Measurements from ENCODE around the gene LCTL.
"Not testable (repeated sequence)": the region's sequence is repeated elsewhere in the genome, so short reads cannot be mapped to it uniquely, and the experiment has no call there.

Gene LCTL

DNA sequence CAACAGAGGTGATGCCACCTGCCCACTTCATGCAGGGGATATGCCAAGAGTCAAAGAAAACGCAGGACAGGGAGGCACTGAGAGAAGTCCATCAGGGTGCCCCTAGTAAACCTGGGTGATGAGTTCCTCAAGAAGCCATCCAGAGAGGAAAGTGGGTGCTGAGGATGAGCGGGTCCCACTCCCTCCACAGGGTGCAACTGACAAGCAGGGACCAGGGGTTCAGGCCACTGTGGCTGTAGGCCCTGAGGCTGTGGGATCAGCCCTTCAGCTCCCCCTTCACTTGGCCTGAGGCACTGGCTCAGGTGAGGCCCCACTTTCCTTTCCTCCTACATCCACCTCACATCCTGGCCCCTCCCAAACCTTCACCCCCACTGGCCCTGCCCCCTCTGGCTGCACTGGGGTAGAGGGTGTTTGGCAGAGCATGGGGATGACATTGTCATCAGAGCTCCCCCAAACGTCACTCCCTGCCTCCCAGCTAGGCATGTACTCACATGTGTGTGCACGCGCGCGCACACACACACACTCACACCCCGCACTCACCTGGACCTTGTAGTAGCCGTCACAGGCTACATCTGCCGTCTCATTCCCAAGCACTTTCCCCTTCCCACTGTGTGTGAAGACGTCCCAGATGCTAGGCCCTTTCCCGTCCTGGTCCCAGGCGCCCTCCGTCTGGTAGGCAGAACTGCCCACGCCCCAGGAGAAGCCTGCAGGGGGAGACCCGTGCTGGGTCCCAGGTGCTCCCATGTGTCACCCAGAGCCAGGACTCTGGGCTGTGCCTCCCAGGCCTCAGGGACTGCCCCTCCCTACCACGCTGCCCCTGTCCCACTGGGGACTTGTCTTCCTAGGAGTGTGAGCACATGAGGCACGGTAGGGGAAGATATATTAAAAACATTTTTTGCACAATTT, 1.4 kb downstream of the LCTL start:
- no peak for DNase-seq (ENCODE audit: low read depth in 2 of 2)

DNA sequence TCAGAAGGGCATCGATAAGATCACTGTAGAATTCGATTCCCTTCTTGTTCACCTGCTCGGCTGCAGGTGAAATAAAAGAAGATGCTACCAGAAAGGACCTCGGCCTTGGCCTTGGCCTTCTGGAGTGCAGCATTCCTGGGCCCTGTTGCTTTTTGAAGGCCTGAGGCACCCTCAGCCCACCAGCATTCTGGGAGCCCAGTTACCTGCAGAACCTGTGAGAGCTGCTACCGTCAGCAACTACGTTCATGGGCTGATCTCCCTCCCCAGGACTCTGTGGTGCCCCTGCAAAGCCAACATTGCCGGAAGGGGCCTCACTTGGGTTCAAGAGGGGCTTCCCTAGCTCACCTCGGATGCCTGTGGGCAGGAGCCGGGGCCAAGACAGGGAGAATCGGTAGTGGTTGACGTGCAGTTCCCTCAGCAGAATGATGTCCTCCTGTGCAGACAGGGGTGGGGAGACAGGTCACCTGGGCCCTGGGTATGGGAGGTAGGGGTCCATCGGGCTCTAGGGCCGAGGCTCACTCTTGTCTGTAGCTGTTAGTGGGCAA, 2.2 kb downstream of the LCTL start:
- DNase-seq (ENCODE audit: low read depth in 2 of 2), result no peak

DNA sequence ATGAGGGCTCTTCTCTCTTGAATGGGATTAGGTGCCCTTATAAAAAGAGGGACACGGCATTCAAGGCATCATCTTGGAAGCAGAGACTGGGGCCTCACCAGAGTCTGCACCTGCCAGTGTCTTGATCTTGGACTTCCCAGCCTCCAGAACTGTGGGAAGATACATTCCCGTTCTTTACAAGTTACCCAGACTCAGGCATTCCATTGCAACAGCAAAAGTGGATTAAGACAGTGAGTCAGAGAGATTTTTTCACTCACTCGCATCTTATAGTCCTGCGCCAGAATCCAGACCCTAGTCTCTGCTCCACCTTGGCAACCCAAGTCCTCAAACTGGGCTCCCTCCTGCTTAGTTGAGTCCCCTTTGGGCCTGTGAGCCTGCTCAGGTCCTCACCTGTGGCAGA, 2.7 kb downstream of the LCTL start:
- no peak for DNase-seq (ENCODE audit: low read depth in 2 of 2)

DNA sequence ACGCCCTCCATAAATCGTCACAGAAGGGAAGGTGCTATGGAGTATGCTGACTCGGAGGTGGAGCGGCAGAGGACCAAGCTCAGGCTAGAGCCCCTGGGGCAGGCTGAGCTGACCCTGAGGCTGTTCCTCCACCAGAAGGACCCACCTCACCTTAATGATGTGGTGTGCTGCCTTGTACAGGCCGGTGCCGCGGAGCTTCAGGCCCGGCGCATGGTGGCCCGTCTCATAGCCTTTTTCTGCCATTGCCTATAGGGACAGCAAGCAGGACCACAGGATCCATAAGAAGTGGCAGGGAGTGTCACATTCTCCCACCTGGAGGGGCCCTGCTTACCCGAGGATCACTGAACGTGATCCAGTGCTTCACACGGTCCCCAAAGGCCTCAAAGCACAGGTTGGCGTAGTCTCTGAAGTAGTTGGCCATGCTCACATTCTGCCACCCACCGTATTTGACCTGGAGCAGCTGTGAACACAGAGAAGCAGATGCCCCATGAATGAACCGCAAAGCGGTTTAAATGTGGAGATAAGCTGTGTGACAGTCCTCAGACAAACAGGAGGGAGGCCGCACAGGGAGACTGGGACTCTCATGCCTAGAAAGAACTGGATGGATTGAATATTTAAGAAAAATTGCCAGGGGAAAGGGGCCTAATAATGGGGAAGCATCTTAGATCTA, 4.8 kb downstream of the LCTL start:
- no peak for DNase-seq (ENCODE audit: low read depth in 2 of 2)

DNA sequence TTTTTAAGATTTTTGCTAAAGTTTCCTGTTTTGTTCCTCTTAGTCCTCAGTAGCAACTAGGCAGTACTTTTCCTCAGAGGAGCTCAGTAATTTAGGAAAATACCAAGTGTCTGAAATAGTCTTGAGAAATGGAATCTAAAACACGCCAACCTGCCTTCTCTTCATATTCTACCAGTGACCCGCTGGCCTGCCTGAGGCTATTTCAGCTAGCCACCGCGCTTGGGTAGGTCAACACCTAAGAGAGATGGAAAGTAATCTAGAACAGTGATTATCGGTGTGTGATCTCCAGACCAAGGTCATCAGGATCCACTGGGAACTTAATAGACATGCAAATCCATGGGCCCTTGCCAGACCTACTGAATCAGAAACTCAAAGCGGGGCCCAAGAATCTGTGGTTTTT, 7.5 kb downstream of the LCTL start:
- DNase-seq (ENCODE audit: low read depth in 2 of 2), result no peak

DNA sequence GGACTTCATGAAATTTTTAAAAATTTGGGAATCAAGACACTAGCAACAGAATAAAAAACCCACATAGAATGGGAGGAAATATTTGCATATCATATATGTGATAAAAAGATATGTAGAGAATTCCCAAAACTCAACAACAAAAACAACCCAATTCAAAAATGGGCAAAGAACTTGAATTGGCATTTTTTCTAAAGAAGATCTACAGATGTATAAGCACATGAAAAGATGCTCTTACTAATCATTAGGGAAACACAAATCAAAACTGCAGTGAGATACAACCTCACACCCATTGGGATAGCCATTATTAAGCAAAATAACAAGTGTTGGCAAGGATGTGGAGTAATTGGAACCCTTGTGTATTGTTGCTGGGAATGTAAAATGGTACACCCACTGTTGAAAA, 10.1 kb downstream of the LCTL start:
- DNase-seq (ENCODE audit: low read depth in 2 of 2), result no peak

DNA sequence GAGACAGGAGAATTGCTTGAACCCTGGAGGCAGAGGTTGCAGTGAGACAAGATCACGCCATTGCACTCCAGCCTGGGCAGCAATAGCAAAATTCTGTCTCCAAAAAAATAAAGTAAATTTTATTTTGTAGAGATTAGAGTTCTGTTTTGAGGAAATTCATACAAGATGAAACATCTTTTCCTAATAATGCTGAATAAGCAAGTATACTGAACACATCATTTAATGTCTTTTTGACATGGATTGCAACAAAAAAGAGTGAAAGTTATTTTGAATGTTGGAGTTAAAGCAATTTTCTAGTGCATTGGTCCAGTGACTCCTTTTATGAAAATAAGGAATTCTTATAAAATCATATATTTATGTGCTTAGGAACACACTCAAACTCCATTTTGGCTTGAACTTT, 20.5 kb downstream of the LCTL start:
- DNase-seq (ENCODE audit: low read depth in 2 of 2), result no peak

DNA sequence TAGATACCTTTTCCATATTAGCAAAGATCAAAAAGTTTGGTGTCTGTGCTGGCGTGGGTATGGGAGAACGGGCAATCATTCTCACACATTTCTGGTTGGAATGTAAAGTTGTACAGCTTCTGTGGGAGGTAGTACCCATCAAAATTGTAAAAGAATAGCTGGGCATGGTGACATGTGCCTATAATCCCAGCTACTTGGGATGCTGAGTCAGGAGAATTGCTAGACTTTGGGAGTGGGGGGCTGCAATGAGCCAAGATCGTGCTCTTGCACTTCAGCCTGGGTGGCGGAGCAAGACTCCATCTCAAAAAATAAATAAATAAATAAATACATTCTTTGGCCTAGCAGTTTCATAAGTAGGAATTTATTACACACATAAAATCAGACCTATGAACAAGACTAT, 22.9 kb downstream of the LCTL start:
- DNase-seq (ENCODE audit: low read depth in 2 of 2), result no peak

DNA sequence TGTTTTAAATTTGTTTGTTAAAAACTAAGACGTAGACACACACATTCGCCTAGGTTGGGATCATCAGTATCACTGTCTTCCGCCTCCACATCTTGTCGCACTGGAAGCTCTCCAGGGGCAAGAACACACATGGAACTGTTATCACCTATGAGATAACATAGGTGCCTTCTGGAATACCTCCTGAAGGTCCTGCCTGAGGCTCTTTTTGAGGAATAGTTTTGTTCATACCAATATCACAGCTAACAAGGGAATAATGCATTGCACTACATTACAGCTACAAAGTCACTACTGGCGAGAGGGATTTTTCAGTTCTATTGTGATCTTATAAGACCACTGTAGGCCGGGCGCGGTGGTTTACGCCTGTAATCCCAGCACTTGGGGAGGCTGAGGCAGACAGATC, 30.7 kb downstream of the LCTL start:
- no peak for DNase-seq (ENCODE audit: low read depth in 2 of 2)

DNA sequence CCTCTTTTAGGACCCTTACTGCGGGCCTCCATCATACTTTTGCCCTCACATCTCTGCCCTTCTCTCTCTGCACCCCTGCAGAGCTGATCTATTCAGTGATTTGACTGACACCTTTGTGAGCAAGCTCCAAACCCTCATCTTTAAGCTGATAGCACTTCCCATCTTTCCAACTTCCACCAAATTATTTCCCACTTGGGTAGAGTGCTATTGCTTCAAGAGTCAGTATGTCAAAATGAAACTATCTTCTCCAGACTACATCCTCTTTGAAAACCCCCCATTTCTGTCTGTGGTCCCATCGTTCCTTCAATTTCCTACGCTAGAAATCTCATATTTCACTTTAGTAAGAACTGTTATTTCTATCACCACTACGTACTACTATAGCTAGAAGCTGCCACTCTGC, 41.0 kb downstream of the LCTL start:
- DNase-seq (ENCODE audit: low read depth in 2 of 2), result no peak

DNA sequence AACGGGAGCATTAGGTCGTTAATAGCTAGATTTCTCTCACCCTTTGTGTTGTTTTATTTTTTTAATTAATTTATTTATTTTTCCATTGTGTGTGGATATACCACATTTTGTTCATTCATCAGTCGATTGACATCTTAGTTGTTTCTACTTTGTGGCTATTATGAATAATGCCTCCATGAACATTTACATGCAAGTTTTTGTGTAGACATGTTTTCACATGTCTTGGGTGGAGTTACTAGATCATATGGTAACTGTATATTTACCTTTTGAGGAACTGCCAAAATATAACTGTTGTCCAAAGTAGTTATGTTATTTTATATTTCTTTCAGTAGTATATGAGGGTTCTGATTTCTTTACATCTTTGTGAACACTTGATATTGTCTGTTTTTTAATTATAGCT, 41.9 kb downstream of the LCTL start:
- no peak for DNase-seq (ENCODE audit: low read depth in 2 of 2)

DNA sequence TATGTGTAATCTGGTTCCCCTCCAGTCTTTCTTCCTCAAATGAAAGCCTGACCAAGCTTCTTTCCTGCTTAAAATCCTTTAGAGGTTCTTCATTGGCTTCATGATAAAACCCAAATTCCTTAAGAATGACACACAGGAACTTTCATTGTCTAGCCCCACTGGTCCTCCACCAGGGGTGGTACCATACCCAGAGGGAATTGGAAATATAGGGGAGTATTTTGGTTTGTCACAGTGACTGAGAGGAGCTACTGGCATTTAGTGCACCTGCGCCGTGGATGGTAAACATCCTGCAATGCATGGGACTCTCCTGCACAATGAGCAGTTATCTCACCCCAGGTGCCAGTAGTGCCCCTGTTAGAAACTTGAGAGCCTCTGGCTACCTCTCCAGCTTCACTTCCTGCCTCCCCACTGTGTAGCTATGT, 49.9 kb downstream of the LCTL start:
- DNase-seq (ENCODE audit: low read depth in 2 of 2), result no peak

DNA sequence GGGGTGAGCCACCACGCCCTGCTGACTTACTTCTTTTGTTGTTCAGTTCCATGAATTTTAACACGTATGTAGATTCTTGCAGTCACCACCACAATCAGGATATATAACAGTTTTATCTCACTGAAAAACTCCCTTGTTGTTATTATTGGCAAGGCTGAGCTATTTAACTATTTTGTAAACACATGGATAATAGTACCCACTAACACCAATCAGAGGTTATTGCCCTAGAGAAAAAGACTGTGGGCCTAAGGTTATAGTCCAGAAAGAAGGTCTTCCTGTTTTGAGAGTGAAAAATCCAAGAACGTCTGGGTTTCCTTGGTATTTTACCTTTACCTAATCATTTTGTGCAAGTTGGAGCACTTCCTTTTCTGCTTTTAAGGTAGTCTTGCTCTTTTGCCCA, 51.2 kb downstream of the LCTL start:
- no peak for DNase-seq (ENCODE audit: low read depth in 2 of 2)

DNA sequence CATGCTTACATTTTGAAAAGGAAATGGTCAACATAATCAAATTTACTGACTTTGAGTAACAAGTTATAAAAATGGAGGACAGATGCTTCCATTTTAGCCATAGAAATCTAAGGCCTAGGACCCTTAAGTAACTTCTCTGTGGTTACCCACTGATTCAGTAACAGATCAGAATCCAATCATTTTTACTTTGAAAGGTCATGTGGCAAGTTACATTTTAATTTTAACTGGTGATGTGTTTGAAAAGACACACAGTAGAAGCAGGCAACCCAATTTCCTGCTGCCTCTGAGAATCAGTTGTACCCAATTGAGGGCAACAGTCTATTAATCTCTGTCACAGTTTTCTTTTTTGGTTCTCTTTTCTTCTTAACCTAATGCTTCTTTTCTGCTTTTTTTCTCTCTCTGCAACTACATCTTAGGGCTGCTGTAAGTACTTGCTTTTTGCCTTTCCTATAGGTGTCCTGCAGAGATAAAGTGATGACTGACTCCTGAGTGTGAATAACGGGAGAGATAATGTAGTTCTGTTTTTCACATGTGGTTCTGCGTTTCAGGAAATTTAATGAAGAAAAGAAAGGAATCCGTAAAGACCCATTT, 57.4 kb downstream of the LCTL start:
- DNase-seq (ENCODE audit: low read depth in 2 of 2), result no peak

DNA sequence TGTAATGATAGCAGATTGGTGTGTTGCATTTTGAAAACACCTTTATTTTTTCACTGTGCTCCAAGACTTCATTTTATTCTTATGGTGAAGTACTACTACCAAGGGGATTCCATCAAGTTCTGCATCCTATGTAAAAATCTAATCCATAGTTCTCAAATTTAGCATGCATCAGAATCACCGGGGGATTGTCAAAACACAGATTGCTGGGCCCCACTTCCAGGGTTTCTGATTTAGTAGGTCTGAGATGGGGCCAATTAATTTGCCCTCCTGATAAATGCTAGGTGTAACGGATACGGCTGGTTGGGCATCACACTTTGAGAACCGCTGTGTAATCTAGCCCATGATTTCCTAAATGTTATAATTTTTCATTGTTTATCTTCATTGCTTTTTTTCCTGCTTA, 60.0 kb downstream of the LCTL start:
- DNase-seq (ENCODE audit: low read depth in 2 of 2), result no peak

DNA sequence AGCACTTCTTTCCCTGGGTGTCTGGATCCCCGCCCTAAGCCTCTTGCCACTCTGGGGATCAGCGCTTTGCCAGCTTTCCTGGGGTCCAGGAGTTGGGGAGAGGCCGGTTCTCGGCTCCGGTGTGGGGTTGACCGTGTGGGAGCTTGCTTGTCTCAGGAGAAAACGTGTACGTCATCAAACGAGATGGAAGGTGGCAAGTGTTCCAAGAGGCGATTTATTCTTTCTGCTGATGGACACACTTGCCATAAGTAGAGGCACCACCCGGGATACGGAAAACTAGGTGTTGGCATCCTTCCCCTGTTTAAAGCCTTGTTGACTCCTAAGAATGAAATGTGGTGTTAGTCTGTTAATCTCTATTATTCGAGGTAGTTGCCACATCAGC, 60.4 kb downstream of the LCTL start:
- DNase-seq (ENCODE audit: low read depth in 2 of 2), result no peak

DNA sequence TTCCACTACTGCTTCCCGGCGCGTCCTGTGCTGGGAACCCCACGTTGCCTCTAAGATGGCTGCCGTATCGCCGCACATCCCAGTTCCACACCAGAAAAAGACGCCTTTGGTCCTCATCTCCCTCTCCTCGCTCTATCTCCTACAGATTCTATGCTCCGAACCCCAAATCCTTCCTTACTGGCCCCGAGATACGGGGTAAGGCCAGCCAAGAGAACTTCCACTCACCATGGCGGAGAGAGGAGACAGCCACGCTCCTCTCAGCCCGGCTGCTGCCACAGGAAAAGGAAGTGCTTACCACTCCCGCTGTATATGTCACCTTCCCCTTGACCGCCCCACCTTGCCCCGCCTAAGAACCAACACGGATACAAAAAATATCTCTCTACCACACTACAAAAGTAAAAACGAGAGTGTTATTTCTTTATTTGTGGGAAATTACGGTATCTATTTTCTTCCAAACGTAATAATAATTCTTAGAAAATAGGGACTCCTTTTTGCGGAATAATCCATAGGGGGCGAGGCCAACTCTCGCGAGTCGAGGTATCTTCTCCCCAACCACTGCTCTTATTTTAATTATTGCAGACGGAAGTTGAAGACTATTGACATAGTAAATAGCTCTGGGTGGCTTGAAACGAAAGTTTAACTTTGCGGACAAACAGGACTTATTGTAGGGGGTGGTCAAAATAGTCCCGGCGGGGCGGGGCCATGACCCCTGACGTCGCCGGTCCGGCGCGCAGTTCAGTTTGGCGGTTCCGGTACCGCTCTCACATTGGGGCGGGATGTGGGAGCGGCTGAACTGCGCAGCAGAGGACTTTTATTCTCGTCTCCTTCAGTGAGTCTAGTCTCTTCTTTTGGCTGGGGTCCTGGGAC, 61.0 kb downstream of the LCTL start, which contains the start of the genes RPL4 and ZWILCH:
TSS of gene RPL4 (minus strand) at position 293 of the 867 bp plus-strand sequence. CDS start at position 228, 65 bp downstream.
TSS of gene ZWILCH (plus strand) at position 764 of the 867 bp plus-strand sequence. CDS start at position 777, 13 bp downstream.
- DNase-seq (ENCODE audit: low read depth in 2 of 2), result peak; percentile 64 to 72

DNA sequence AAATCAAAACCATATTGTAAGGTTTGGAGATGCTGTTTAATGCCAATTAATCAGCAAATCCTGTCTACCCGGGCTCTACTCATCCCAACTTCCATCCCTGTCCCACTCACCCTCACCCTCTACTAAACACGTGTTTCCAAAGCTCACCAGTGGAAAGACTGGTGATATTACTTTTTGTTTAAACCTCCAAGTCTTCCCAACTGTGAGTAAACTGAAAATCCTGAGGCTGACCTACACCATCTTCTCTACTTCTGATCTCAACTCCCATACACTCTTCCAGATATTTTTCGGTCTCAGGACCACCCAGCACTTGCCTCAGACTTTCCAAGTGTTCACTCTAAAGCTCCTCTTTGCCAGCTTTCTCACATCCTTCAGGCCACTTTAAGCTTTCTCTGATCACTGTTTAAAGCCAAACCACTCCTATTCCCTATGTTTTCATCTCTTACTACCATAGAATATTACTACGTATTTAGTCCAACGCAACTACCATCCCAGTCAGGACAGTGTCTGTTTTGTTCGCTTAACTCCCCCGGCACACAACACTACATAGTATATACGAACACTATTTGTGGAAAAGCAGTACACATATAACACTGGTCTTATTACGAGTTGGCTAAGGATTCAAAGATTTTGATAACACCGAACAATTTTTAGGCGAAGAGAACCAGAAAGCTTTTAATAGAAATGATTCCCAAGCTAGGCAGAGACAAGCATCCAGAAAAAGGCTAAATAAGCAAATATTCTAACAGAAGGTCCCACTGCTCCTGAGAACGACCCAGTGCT, 61.8 kb downstream of the LCTL start:
- no peak for DNase-seq (ENCODE audit: low read depth in 2 of 2)

DNA sequence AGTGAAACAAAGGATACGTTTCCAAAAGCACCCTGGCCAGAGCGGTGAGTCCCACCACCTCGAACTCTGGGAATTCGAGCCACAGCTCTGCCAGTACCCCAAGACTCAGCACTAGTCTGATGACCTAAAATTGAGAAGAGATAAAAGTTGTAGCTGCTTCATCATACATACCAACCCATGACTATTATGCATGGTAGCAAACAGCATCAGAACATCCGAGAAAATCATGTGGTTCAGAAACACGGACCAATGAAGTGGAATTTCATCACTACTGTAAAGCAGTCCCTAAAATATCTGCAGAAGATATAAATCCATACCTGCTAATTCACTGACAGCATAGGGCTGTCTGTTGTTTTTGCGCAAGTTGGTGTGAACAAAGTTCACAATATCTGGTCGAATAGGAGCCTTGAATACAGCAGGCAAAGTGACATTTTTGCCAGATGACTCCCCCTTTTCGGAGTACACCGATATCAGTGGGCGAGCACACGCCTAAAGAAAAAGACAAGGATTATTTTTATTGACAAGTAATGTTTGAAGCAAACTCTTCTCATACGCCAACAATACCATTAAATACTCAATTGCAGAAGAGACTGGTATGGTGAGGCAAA, 62.7 kb downstream of the LCTL start:
- DNase-seq (ENCODE audit: low read depth in 2 of 2), result not testable (repeated sequence)

DNA sequence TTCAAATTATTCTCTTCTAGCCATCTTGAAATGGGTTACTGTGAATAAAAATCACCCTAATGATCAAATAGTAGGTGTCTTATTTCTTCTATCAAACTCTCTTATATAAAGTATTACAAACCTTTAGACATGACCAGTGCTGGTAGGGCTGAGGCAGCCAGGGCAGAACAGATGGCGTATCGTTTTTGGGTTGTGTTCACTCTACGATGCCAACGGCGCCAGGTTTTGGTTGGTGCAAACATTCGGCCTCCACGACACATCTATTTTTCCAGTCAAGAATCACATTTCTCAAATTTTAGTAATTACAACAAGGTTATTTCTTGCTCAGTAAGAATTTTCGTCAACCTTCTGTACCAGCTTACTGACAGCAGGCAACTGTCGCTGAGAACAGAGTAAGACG, 63.3 kb downstream of the LCTL start:
- DNase-seq (ENCODE audit: low read depth in 2 of 2), result no peak

Data from stimulated activated CD8-positive, alpha-beta memory T cell treated with anti-CD3 and anti-CD28 coated beads, Interleukin-7, amount 100 ng/mL, for 4 hours (primary cell).